HEK293 (cell line): ENCODE measurements around the gene OR10H4.

Experiments
- CTCF ChIA-PET: fragments of 350-600 bp; formaldehyde crosslinking; extraction: SDS; loops from one replicate; lab custom pipeline; 2021; ENCODE audit warnings: antibody characterized with exemption; lab: Yijun Ruan, JAX
- POLR2A ChIA-PET: fragments of 300-600 bp; formaldehyde crosslinking; extraction: SDS; loops from one replicate; lab custom pipeline; 2020; ENCODE audit warnings: antibody characterized with exemption, inconsistent platforms; lab: Yijun Ruan, JAX
- H3K27ac ChIP-seq: fragments of 200-500 bp; sonication (Bioruptor generic); 2 replicates; pipeline ENCODE4 v1.5.1; 2014; ENCODE audit warnings: low read depth, low read length, control low read depth, inconsistent platforms; ENCODE audit errors: extremely low read depth
- H3K36me3 ChIP-seq, 2 experiments: fragments of 200-500 bp in 1 of 2; sonication (Bioruptor generic) in 1 of 2; 1 replicate in 1 of 2; 2 replicates in 1 of 2; pipeline ENCODE4 v1.5.1; 2014 to 2017; ENCODE audit warnings: inconsistent platforms in 2 of 2, low read length in 2 of 2; ENCODE audit not compliant: control insufficient read depth in 2 of 2, insufficient read depth in 1 of 2
- H3K4me1 ChIP-seq: fragments of 200-500 bp; sonication (Bioruptor generic); 2 replicates; pipeline ENCODE4 v1.5.1; 2014; ENCODE audit warnings: mild to moderate bottlenecking, low read length, inconsistent platforms; ENCODE audit not compliant: control insufficient read depth, insufficient read depth
- H3K4me3 ChIP-seq: 2 replicates; pipeline ENCODE4 v1.5.1; 2011; ENCODE audit warnings: low read depth, mild to moderate bottlenecking, control low read depth, low read length, moderate library complexity
- H3K9me3 ChIP-seq: fragments of 200-500 bp; sonication (Bioruptor generic); 2 replicates; pipeline ENCODE4 v1.5.1; 2014; ENCODE audit warnings: low read depth, low read length, inconsistent platforms; ENCODE audit not compliant: control insufficient read depth, insufficient read depth
- ELK4 ChIP-seq: IDR thresholded peaks from 2 replicates; pipeline ENCODE4 v1.6.1; 2011; ENCODE audit warnings: mild to moderate bottlenecking, low read depth, low read length, borderline replicate concordance
- HIC1 ChIP-seq: fragments of 450-650 bp; formaldehyde crosslinking; IDR thresholded peaks from 2 replicates; pipeline ENCODE4 v1.5.1; 2016; ENCODE audit warnings: missing biosample characterization, missing genetic modification characterization
- KLF17 ChIP-seq: fragments of 450-650 bp; formaldehyde crosslinking; IDR thresholded peaks from 2 replicates; pipeline ENCODE4 v1.5.1; 2016; ENCODE audit warnings: missing biosample characterization, missing genetic modification characterization
- KLF7 ChIP-seq: fragments of 450-650 bp; formaldehyde crosslinking; IDR thresholded peaks from 2 replicates; pipeline ENCODE4 v1.5.1; 2016; ENCODE audit warnings: missing biosample characterization, missing genetic modification characterization, borderline replicate concordance
- RBAK ChIP-seq: fragments of 450-650 bp; formaldehyde crosslinking; IDR thresholded peaks from 2 replicates; pipeline ENCODE4 v1.5.1; 2016; ENCODE audit warnings: missing biosample characterization, missing genetic modification characterization
- SP2 ChIP-seq: fragments of 450-650 bp; formaldehyde crosslinking; IDR thresholded peaks from 2 replicates; pipeline ENCODE4 v1.5.1; 2016; ENCODE audit warnings: missing biosample characterization, missing genetic modification characterization
- ZBTB20 ChIP-seq: fragments of 450-650 bp; formaldehyde crosslinking; IDR thresholded peaks from 2 replicates; pipeline ENCODE4 v1.5.1; 2016; ENCODE audit warnings: missing biosample characterization, missing genetic modification characterization
- ZBTB6 ChIP-seq: fragments of 450-650 bp; formaldehyde crosslinking; IDR thresholded peaks from 2 replicates; pipeline ENCODE4 v1.5.1; 2017; ENCODE audit warnings: missing biosample characterization, missing genetic modification characterization
- ZNF133 ChIP-seq: fragments of 450-650 bp; formaldehyde crosslinking; IDR thresholded peaks from 2 replicates; pipeline ENCODE4 v1.5.1; 2016; ENCODE audit warnings: missing biosample characterization, missing genetic modification characterization
- ZNF214 ChIP-seq: fragments of 450-650 bp; formaldehyde crosslinking; IDR thresholded peaks from 2 replicates; pipeline ENCODE4 v1.5.1; 2017; ENCODE audit warnings: missing biosample characterization, mild to moderate bottlenecking, missing genetic modification characterization, borderline replicate concordance
- ZNF292 ChIP-seq: fragments of 450-650 bp; formaldehyde crosslinking; IDR thresholded peaks from 2 replicates; pipeline ENCODE4 v1.5.1; 2016; ENCODE audit warnings: low read depth, missing biosample characterization, missing genetic modification characterization, borderline replicate concordance
- ZNF529 ChIP-seq: fragments of 450-650 bp; formaldehyde crosslinking; IDR thresholded peaks from 2 replicates; pipeline ENCODE4 v1.5.1; 2017; ENCODE audit warnings: missing genetic modification characterization, missing biosample characterization; ENCODE audit not compliant: insufficient replicate concordance
- ZNF626 ChIP-seq: fragments of 450-650 bp; sonication (Bioruptor Pico); formaldehyde crosslinking; IDR thresholded peaks from 2 replicates; pipeline ENCODE4 v1.5.1; 2018; ENCODE audit warnings: missing biosample characterization, missing genetic modification characterization, inconsistent platforms

The OR10H4 gene

GRCh38 chr19:15935167-15935702, 13.6 kb upstream of the OR10H4 start (continued):
- no peak for TF ChIP-seq SP2
- TF ChIP-seq, all 188 proteins: peak for 0

- H3K36me3 ChIP-seq, result no peaks in the 10 kb centered on the region
- TF ChIP-seq ZNF292 (tag by site-specific recombination) (no peak), KLF17 (tag by site-specific recombination) (no peak), ZBTB20 (tag by site-specific recombination) (no peak), RBAK (tag by site-specific recombination) (no peak), ZNF214 (tag by site-specific recombination) (no peak), KLF7 (tag by site-specific recombination) (no peak)
- TF ChIP-seq, all 188 proteins: peak for 0
- ChIA-PET CTCF (no interaction called here), POLR2A (interaction anchor here (0.6 kb wide), 1 partner anchor 33 kb away, joined by 3 read pairs; no protein-coding TSS in a partner anchor)
- no peaks in the 10 kb centered on the region for H3K9me3 ChIP-seq
- no peak overlapping the region for H3K4me3 ChIP-seq
- H3K4me1 ChIP-seq, result no peaks in the 10 kb centered on the region
- no peak overlapping the region for H3K27ac ChIP-seq
These were observed 12.6 kb upstream of the OR10H4 start for GRCh38 chr19:15936173-15936572.

- POLR2A ChIA-PET, result no interaction called here
These were observed 11.9 kb upstream of the OR10H4 start for GRCh38 chr19:15936950-15937349.

More at GRCh38 chr19:15936950-15937349, 11.9 kb upstream of the OR10H4 start:
- CTCF ChIA-PET, result no interaction called here
- H3K4me1 ChIP-seq, result no peaks in the 10 kb centered on the region
- H3K4me3 ChIP-seq, result no peak overlapping the region
- TF ChIP-seq ZNF529 (tag by site-specific recombination) (no peak), HIC1 (tag by site-specific recombination) (no peak), ZNF133 (tag by site-specific recombination) (no peak), ZBTB6 (tag by site-specific recombination) (no peak), ELK4 (no peak), ZNF626 (tag by site-specific recombination) (no peak)
- H3K36me3 ChIP-seq, result no peaks in the 10 kb centered on the region
- H3K9me3 ChIP-seq, result no peaks in the 10 kb centered on the region
- no peak overlapping the region for H3K27ac ChIP-seq
